ENCODE data around the gene HRAS.

- TF ChIP-seq CTCF (IDR thresholded peaks at IDR 0.05) (no peak), EP300 (IDR thresholded peaks at IDR 0.05) (no peak)
Observed at GRCh38 chr11:562046-562645, 26.8 kb upstream of the HRAS start.

Measured in gastroesophageal sphincter (tissue), 3 donors.